GM12878 (cell line): ENCODE measurements around the gene IL3. TPM values are rescaled to one million over a fixed set of nuclear protein-coding genes. Genes with fewer than 3 reads are reported as not detected.

Experiments used
- ATAC-seq: fragments of 200-7000 bp; cut with Tn5 transposase; 3 replicates; pipeline ENCODE4 v1.9.1; 2020; ENCODE audit warnings: mild to moderate bottlenecking, moderate library complexity
- BruUV-seq: library from RNA; stranded (reverse); fragments of 400-500 nt; replicated peaks from 2 replicates; lab custom pipeline; 2021; lab: Mats Ljungman, UMichigan
- CTCF ChIA-PET: fragments of 300-600 bp; sonication (Branson Sonifier 250); formaldehyde crosslinking; extraction: SDS; loops from one replicate; lab custom pipeline; 2021; ENCODE audit warnings: inconsistent platforms; lab: Yijun Ruan, JAX
- POLR2A ChIA-PET: fragments of 350-600 bp; formaldehyde crosslinking; extraction: SDS; loops from one replicate; lab custom pipeline; 2021; ENCODE audit warnings: inconsistent platforms; lab: Charles Lee
- RAD21 ChIA-PET: fragments of 300-600 bp; sonication (Branson Sonifier 250); formaldehyde crosslinking; loops from one replicate; lab custom pipeline; 2023; ENCODE audit warnings: antibody characterized with exemption; ENCODE audit not compliant: unreplicated experiment; lab: Charles Lee
- SMC1A ChIA-PET: fragments of 300-600 bp; sonication (Branson Sonifier 250); formaldehyde crosslinking; loops from one replicate; lab custom pipeline; 2023; ENCODE audit not compliant: unreplicated experiment, uncharacterized antibody; lab: Charles Lee
- DNase-seq: peaks from one replicate; pipeline ENCODE4 v3.0.0-alpha.2; 2011; ENCODE audit warnings: low read depth, low spot score
- FAIRE-seq: peaks from 3 replicates; lab custom pipeline; 2011; peaks lifted over from hg19 to GRCh38; lab: Jason Lieb, UNC
- H2AFZ ChIP-seq: 2 replicates; pipeline ENCODE4 v1.6.0; 2011; ENCODE audit warnings: low read depth, low read length, control low read depth; ENCODE audit not compliant: control insufficient read depth
- H3K27ac ChIP-seq: 2 replicates; pipeline ENCODE4 v1.5.1; 2011; ENCODE audit warnings: control low read depth; ENCODE audit not compliant: control insufficient read depth, insufficient read depth
- H3K27me3 ChIP-seq, 2 experiments: replicated peaks in 1 of 2; 2 replicates each; pipeline versions ENCODE4 v1.6.0 to v1.6.1; 2011; ENCODE audit warnings: low read length in 1 of 2; ENCODE audit not compliant: control insufficient read depth in 2 of 2, insufficient read depth in 2 of 2
- H3K36me3 ChIP-seq, 2 experiments: 2 replicates each; pipeline ENCODE4 v1.5.1; 2011; ENCODE audit warnings: low read length in 1 of 2; ENCODE audit not compliant: control insufficient read depth in 2 of 2, insufficient read depth in 2 of 2
- H3K4me1 ChIP-seq: 2 replicates; pipeline ENCODE4 v1.6.1; 2011; ENCODE audit warnings: mild to moderate bottlenecking, low read length, moderate library complexity, mixed read lengths; ENCODE audit not compliant: control insufficient read depth, insufficient read depth
- H3K4me2 ChIP-seq: 2 replicates; pipeline ENCODE4 v1.6.0; 2011; ENCODE audit warnings: control low read depth; ENCODE audit not compliant: control insufficient read depth, insufficient read depth
- H3K4me3 ChIP-seq: fragments of 200-600 bp; sonication (generic); 2 replicates; pipeline ENCODE4 v1.5.1; 2016
- H3K79me2 ChIP-seq: 2 replicates; pipeline ENCODE4 v1.6.0; 2011; ENCODE audit warnings: low read length; ENCODE audit not compliant: control insufficient read depth, insufficient read depth
- H3K9ac ChIP-seq: 2 replicates; pipeline ENCODE4 v1.8.0; 2011; ENCODE audit warnings: low read length, control low read depth, mixed read lengths; ENCODE audit not compliant: control insufficient read depth, insufficient read depth
- H3K9me3 ChIP-seq: replicated peaks from 3 replicates; pipeline ENCODE4 v1.5.1; 2011; ENCODE audit warnings: mild to moderate bottlenecking, low read length; ENCODE audit not compliant: control insufficient read depth, insufficient read depth
- H4K20me1 ChIP-seq: 2 replicates; pipeline ENCODE4 v1.6.0; 2011; ENCODE audit not compliant: control insufficient read depth, insufficient read depth
- ATF3 ChIP-seq: IDR thresholded peaks from 2 replicates; pipeline ENCODE4 v1.6.1; 2011; ENCODE audit warnings: low read depth, mild to moderate bottlenecking, low read length, moderate library complexity, borderline replicate concordance; ENCODE audit errors: extremely low read depth
- CEBPZ ChIP-seq: fragments of 150-350 bp; IDR thresholded peaks from 2 replicates; pipeline ENCODE4 v1.6.1; 2016; ENCODE audit warnings: low read depth, low read length
- ESRRA ChIP-seq: IDR thresholded peaks from 2 replicates; pipeline ENCODE4 v1.6.1; 2012; ENCODE audit warnings: mild to moderate bottlenecking, low read length, improper control_type of control experiment
- HCFC1 ChIP-seq: fragments of 150-350 bp; IDR thresholded peaks from 2 replicates; pipeline ENCODE4 v1.6.1; 2014; ENCODE audit warnings: low read length
- MEF2A ChIP-seq: IDR thresholded peaks from 2 replicates; pipeline ENCODE4 v1.6.1; 2011; ENCODE audit warnings: low read depth, mild to moderate bottlenecking, low read length, moderate library complexity; ENCODE audit not compliant: insufficient read depth
- NFIC ChIP-seq: IDR thresholded peaks from 2 replicates; pipeline ENCODE4 v1.6.1; 2012; ENCODE audit warnings: low read depth, mild to moderate bottlenecking, inconsistent platforms, low read length, moderate library complexity
- NR2F1 ChIP-seq: fragments of 450-650 bp; conservative IDR thresholded peaks from 2 replicates; pipeline ENCODE4 v1.6.1; 2017; ENCODE audit warnings: mild to moderate bottlenecking
- PAX5 ChIP-seq: IDR thresholded peaks from 2 replicates; pipeline ENCODE4 v1.6.1; 2011; ENCODE audit warnings: low read depth, low read length, borderline replicate concordance
- PRDM15 ChIP-seq: fragments of 450-650 bp; formaldehyde crosslinking; IDR thresholded peaks from 2 replicates; pipeline ENCODE4 v1.4.0; 2020; ENCODE audit warnings: mild to moderate bottlenecking, moderate library complexity
- RUNX3 ChIP-seq: IDR thresholded peaks from 2 replicates; pipeline ENCODE4 v1.6.1; 2012; ENCODE audit warnings: low read length, inconsistent platforms
- SREBF2 ChIP-seq: IDR thresholded peaks from 2 replicates; pipeline ENCODE4 v1.6.1; 2012; ENCODE audit warnings: mild to moderate bottlenecking, low read length
- TCF7 ChIP-seq: IDR thresholded peaks from 2 replicates; pipeline ENCODE4 v1.6.1; 2014; ENCODE audit warnings: antibody characterized with exemption, borderline replicate concordance
- WGBS: methylation state at CpG from one replicate; pipeline ENCODE4 v1.1.6; 2016; ENCODE audit warnings: low lambda C conversion rate; ENCODE audit not compliant: insufficient replicate concordance, insufficient coverage; ENCODE audit errors: missing lambda C conversion rate; 5-methylcytosine and 5-hydroxymethylcytosine counted together
- in situ Hi-C: fragments of 300-500 bp; cut with MboI; formaldehyde crosslinking; loops from 9 replicates; pipeline ENCODE4 v1.14.3; 2018; ENCODE audit warnings: mixed read lengths
- intact Hi-C: fragments of 100-400 bp; cut with micrococcal nuclease; formaldehyde crosslinking; loops from one replicate; pipeline ENCODE4 v1.14.2; 2022; ENCODE audit not compliant: unreplicated experiment
- polyA plus RNA-seq, 11 experiments: library from polyadenylated mRNA; depleted of rRNA in 4 of 11; unstranded in 6 of 11; stranded (reverse) in 5 of 11; fragments of >200 nt; fragmentation: Nextera tagmentation in 4 of 11; fragmentation: Illumina TruSeq in 1 of 11; extraction: Ambion mirVana in 4 of 11; extraction: Trizol in 1 of 11; gene quantifications; 1 replicate in 1 of 11; 2 replicates in 10 of 11; pipeline versions ENCODE4 v1.2.1 to v1.2.3, GENCODE V29; 2011 to 2016; ENCODE audit warnings: inconsistent platforms in 2 of 11, missing spikeins in 2 of 11, low read depth in 1 of 11
- total RNA-seq, 4 experiments: library from RNA; depleted of rRNA in 3 of 4; stranded (reverse); fragments of >200 nt in 3 of 4; fragmentation: Illumina TruSeq in 1 of 4; extraction: Trizol in 1 of 4; gene quantifications; 2 replicates each; pipeline versions ENCODE4 v1.2.1 to v1.2.3, GENCODE V29; 2013 to 2021

IL3 gene
- total and polyA plus RNA-seq, 10 of the 15 experiments (the other 5 are each of a cell fraction or from before 2014, with no cell fraction given): not detected

- TF ChIP-seq ESRRA (no peak), NFIC (no peak), HCFC1 (no peak), SREBF2 (no peak), PAX5 (no peak), CEBPZ (no peak)
These were observed 12.1 kb downstream of the IL3 start (continued) for GRCh38 chr5:132072528-132072927.

GRCh38 chr5:132073231-132074013 lies 13.0 kb downstream of the IL3 start, which contains the start of gene CSF2:
TSS of gene CSF2 (plus strand) at chr5:132073789. CDS start at chr5:132073824, 35 bp downstream.
- peak; percentile 58; the same call in 1 of the 2 replicates for TF ChIP-seq RUNX3
- TF ChIP-seq ATF3: no peak
- TF ChIP-seq MEF2A: no peak
- TF ChIP-seq HCFC1: no peak
- no peak for TF ChIP-seq TCF7
- TF ChIP-seq PRDM15 (CRISPR knock-in tag): no peak
- TF ChIP-seq NR2F1: no peak
- TF ChIP-seq, all 136 proteins: peak for 1
- no peak within 1 kb of the TSS for H3K27ac ChIP-seq
- BruUV-seq: no TSS peak
- ATAC-seq (peak; percentile 35), DNase-seq (no peak), FAIRE-seq (no peak)
- no peak within 1 kb of the TSS for H3K4me3 ChIP-seq
- H3K36me3 ChIP-seq: no peaks in the 10 kb centered on the region
- H2AFZ ChIP-seq: no peak within 1 kb of the TSS
- H3K4me2 ChIP-seq: no peak within 1 kb of the TSS
- intact Hi-C loops: no loop called here
- no peak within 1 kb of the TSS for H3K9ac ChIP-seq
- ChIA-PET POLR2A (interaction anchor here (1.1 kb wide), 1 partner anchor 19 kb away, joined by 3 read pairs; no protein-coding TSS in a partner anchor), RAD21 (interaction anchor here (0.6 to 1.3 kb wide), 5 partner anchors 8 to 811 kb away, joined by 3 to 4 read pairs (median 3); no protein-coding TSS in a partner anchor), SMC1A (interaction anchor here (1.1 to 1.4 kb wide), 2 partner anchors 15 to 23 kb away, joined by 4 read pairs; no protein-coding TSS in a partner anchor), CTCF (interaction anchor here (1.1 to 1.9 kb wide), 3 partner anchors 9 to 165 kb away, joined by 3 to 7 read pairs (median 4); no protein-coding TSS in a partner anchor)
- H4K20me1 ChIP-seq: no peaks in the 10 kb centered on the region
- no peaks in the 10 kb centered on the region for H3K79me2 ChIP-seq
- no peaks in the 10 kb centered on the region for H3K27me3 ChIP-seq
- in situ Hi-C loops: loop anchor here (10.0 kb wide), 1 partner anchor 431 kb away; no protein-coding TSS in a partner anchor
- H3K9me3 ChIP-seq: no peaks in the 10 kb centered on the region
- WGBS: 51% methylated on average over 12 of the region's 12 CpGs
- H3K4me1 ChIP-seq: no peaks in the 10 kb centered on the region
